WERI-Rb-1 (cell line): ENCODE measurements around the gene CIBAR2.

ENCODE experiments used
- DNase-seq: peaks from one replicate; pipeline ENCODE4 v3.0.0-alpha.2; 2020
- H3K27ac ChIP-seq: fragments of 250-450 bp; sonication (Bioruptor Pico); 2 replicates; pipeline ENCODE4 v1.5.1; 2020; ENCODE audit warnings: mild to moderate bottlenecking, moderate library complexity
- H3K27me3 ChIP-seq: fragments of 250-450 bp; sonication (Bioruptor Pico); 2 replicates; pipeline ENCODE4 v1.5.1; 2021; ENCODE audit warnings: mild to moderate bottlenecking, low read depth, moderate library complexity; ENCODE audit not compliant: insufficient read depth, severe bottlenecking
- H3K36me3 ChIP-seq: fragments of 250-450 bp; sonication (Bioruptor Pico); 2 replicates; pipeline ENCODE4 v1.5.1; 2020; ENCODE audit warnings: mild to moderate bottlenecking, moderate library complexity
- H3K4me3 ChIP-seq: 2 replicates; pipeline ENCODE4 v1.5.1; 2011; ENCODE audit warnings: low read depth, mild to moderate bottlenecking, control low read depth, low read length
- H3K9me3 ChIP-seq: fragments of 250-450 bp; sonication (Bioruptor Pico); 2 replicates; pipeline ENCODE4 v1.5.1; 2021; ENCODE audit warnings: mild to moderate bottlenecking, moderate library complexity; ENCODE audit not compliant: severe bottlenecking
- CTCF ChIP-seq: IDR thresholded peaks from 2 replicates; pipeline ENCODE4 v1.5.1; 2011; ENCODE audit warnings: low read depth, mild to moderate bottlenecking, control low read depth, inconsistent platforms, low read length

CIBAR2 gene

GRCh38 chr16:85048921-85049562 is 63.2 kb downstream of the CIBAR2 start:
- no peak for TF ChIP-seq CTCF
- Histone ChIP-seq H3K27me3 (no peaks in the 10 kb centered on the region), H3K9me3 (no peaks in the 10 kb centered on the region), H3K27ac (no peak overlapping the region), H3K36me3 (no peaks in the 10 kb centered on the region), H3K4me3 (no peak overlapping the region)
- no peak for DNase-seq
